ENCODE results near the gene ALOX5.
"Not testable (repeated sequence)": the region's sequence is repeated elsewhere in the genome, so short reads cannot be mapped to it uniquely, and the experiment has no call there.

The ALOX5 gene

DNA sequence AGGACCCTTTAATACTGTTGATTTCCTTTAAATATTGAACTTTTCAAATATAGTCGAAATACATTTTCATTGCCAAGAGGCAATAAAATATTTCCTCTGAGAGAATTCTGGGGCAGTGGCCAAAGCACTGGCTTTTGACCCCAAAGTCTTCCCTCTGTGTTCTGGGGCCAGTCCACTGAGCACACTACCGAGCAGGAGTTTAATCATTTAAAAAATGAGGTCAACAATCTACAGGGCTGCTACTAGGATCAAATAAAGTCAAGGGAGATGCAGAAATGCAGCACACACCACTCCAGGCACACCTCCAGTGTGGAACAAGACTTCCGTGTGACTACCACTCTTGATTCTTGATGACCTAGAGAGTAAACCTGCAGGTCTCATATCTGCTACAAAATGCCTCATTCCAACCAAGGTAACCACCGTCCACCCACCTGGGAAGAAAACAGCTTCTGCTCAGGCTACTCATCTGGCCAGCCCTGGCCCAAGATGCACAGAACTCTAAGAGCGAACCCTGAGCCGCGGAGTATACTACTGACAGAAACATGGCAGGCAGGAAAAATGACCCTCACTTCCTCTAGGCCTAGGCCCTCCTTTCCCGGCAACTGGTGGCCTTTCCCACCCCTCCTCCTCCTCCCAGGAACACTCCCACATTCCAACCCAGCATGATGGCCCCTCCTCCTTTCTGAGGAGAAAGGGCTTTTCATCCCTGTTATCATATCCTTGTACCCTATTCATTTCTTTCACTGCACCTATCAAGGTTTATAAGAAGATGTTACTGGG is 97.7 kb downstream of the ALOX5 start:
- no peak for DNase-seq

DNA sequence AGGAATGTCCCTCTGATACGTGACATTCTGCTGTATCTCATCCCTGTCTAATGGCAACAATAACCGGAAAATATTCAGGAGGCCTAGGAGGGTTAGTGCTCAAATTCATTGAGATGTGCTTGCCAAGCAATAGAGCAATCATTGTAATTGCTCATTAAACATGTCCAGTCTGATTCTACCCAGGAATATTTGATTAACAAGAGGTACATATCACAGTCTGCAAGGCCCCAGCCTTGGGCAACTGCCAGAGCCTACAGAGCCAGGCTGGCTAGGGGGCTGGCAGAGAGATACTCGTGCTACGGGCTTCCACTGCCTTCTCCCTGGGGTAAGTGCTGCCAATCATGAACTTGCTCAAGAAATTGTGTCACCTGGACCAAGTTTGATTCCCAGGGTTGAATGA is 99.1 kb downstream of the ALOX5 start:
- DNase-seq = no peak

DNA sequence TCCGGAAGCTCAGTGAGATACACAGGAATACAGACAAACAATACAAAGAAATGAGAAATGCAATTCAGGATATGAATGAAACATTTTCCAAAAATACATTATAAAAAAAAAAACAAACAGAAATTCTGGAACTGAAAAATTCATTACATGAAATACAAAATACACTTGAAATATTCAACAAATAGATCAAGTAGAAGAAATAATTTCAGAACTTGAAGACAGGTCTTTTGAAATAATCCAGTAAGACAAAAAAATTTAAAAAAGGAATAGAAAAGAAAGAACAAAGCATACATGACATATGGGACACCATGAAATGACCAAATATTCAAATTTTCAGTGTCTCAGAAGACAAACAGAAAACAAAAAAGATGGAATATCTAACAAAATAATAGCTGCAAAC is 102.5 kb downstream of the ALOX5 start:
- no peak for DNase-seq

DNA sequence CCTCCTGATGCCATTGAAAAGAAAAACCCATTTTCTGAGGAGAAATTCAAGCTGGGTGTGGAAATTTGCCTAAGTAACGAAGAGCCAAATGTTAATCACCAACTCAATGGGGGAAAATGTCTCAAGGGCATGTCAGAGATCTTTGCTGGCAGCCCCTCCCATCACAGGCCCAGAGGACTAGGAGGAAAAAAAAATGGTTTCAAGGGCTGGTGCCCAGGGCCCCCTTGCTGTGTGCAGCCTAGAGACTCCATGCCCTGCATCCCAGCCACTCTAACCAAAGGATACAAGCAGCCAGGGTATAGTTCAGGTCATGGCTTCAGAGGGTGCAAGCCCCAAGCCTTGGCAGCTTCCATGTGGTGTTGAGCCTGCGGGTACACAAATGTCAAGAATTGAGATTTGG is 106.3 kb downstream of the ALOX5 start:
- no peak for DNase-seq

DNA sequence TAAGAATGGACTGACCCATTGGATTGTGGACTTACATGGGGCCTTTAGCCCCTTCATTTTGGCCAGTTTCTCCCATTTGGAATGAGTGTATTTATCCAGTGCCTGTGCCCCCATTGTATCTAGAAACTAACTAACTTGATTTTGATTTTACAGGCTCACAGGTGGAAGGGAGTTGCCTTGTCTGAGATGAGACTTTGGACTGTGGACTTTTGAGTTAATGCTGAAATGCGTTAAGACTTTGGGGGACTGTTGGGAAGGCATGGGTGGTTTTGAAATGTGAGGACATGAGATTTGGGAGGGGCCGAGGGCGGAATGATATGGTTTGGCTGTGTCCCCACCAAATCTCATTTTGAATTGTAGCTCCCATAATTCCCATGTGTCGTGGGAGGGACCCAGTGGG is 107.1 kb downstream of the ALOX5 start:
- DNase-seq = not testable (repeated sequence)

DNA sequence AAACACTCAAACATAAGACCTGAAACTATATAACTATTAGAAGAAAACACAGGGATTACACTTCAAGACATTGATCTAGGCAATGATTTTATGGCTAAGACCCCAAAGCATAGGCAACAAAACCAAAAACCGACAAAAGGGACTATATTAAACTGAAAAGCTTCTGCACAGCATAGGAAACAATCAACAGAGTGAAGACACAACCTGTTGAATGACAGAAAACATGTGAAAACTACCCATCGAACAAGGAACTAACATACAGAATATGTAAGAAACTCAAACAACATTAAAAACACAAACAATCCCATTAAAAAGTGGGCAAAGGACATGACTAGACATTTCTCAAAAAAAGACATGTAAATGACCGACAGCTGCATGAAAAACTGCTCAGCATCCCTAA is 109.0 kb downstream of the ALOX5 start:
- no peak for DNase-seq

DNA sequence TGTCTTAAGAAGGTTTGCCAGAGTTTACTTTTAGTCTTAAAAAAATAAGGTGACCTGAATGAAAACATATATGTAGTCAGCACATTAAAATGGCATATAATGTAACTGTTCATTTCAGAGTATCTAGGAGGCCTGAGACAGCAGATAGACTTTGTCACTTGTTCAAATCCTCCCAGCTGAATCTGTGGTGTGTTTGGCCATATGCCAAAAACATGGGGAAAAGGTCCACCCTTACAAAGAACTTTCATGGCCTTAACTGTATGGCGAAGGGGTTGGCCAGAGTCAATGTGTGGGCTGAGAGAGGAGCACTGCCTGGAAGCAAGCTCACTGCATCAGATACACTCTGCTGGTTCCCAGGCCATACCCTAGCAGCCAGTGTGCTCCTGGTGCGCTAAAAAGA is 113.7 kb downstream of the ALOX5 start:
- DNase-seq = no peak

DNA sequence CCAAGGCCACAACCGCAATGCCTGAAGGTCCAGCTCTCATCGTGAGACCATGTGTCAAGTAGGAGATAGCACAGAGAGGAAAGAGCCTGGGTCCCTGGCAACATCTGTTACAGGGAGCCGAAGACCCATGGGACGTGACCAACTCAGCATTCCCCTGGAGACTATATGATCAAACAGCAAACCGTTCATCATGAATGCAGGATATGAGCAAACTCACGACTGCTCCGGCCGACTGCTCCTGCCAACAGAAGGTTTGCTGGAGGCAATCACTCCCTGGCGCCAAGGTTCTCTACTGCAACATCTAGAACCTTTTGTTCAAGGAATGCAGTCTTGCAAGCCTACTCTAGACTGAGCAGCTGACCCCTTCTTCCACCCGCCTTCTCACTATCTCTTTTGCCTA is 114.3 kb downstream of the ALOX5 start:
- DNase-seq = no peak

DNA sequence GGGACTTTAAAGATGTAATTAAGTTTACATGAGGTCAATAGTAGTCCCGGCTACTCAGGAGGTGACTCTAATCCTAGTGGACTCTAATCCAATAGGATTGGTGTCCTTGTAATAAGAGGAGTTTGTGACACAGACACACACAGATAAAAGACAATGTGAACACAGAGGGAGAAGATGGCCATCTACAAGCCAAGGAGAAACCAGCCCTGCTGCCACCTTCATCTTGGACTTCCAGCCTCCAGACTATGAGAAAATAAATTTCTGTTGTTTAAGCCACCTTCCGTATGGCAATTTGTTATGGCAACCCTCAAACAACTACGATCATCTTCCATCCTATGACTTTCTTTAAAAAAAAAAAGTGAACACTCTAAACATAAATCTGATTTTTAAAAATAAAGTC is 116.3 kb downstream of the ALOX5 start:
- DNase-seq = no peak

DNA sequence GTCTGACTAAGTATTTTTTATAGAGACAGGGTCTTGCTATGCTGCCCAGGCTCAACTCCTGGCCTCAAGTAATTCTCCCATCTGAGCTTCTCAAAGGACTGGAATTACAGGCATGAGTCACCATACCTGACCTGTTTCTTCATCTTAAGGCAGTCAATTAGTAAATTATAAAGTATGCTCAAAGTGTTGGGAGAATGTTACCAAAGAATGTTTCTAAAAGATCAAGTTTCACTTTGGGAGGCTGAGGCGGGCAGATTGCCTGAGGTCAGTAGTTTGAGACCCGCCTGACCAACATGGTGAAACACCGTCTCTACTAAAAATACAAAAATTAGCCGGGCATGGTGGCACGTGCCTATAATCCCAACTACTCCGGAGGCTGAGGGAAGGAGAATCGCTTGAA is 117.0 kb downstream of the ALOX5 start:
- DNase-seq = no peak
